Keratinocyte (primary cell): ENCODE data around the gene MYO1G. TPM values are rescaled to one million over a fixed set of nuclear protein-coding genes. Genes with fewer than 3 reads are reported as not detected.

ENCODE experiments used
- DNase-seq: peaks from one replicate; pipeline ENCODE4 v3.0.0-alpha.2; 2011; ENCODE audit warnings: low read depth, missing footprints, low spot score
- FAIRE-seq: peaks from 2 replicates; lab custom pipeline; 2011; peaks lifted over from hg19 to GRCh38; lab: Jason Lieb, UNC
- H2AFZ ChIP-seq: 2 replicates; pipeline ENCODE4 v1.6.0; 2012; ENCODE audit warnings: low read length, control low read depth, inconsistent platforms; ENCODE audit not compliant: control insufficient read depth
- H3K27ac ChIP-seq: 2 replicates; pipeline ENCODE4 v1.5.1; 2011; ENCODE audit warnings: low read length; ENCODE audit not compliant: control insufficient read depth, insufficient read depth
- H3K27me3 ChIP-seq: 3 replicates; pipeline ENCODE4 v1.6.0; 2011; ENCODE audit warnings: low read length; ENCODE audit not compliant: control insufficient read depth, insufficient read depth; ENCODE audit errors: extremely low read depth
- H3K36me3 ChIP-seq, 2 experiments: 2 replicates in 1 of 2; 3 replicates in 1 of 2; pipeline ENCODE4 v1.5.1; 2011; ENCODE audit warnings: low read length in 2 of 2, mild to moderate bottlenecking in 1 of 2; ENCODE audit not compliant: control insufficient read depth in 2 of 2, insufficient read depth in 2 of 2; ENCODE audit errors: extremely low read depth in 1 of 2
- H3K4me1 ChIP-seq: 3 replicates; pipeline ENCODE4 v1.5.1; 2011; ENCODE audit warnings: low read length; ENCODE audit not compliant: control insufficient read depth, insufficient read depth; ENCODE audit errors: extremely low read depth
- H3K4me2 ChIP-seq: 3 replicates; pipeline ENCODE4 v1.6.0; 2011; ENCODE audit warnings: low read depth, low read length; ENCODE audit not compliant: control insufficient read depth, insufficient read depth; ENCODE audit errors: extremely low read depth
- H3K4me3 ChIP-seq, 3 experiments: fragments of 200-600 bp in 1 of 3; sonication (generic) in 1 of 3; 2 replicates in 2 of 3; 3 replicates in 1 of 3; pipeline ENCODE4 v1.5.1; 2011 to 2016; ENCODE audit warnings: low read length in 3 of 3, mild to moderate bottlenecking in 3 of 3, control low read depth in 2 of 3, inconsistent platforms in 1 of 3, low read depth in 1 of 3, mixed read lengths in 1 of 3, mixed run types in 1 of 3, moderate library complexity in 1 of 3; ENCODE audit not compliant: control insufficient read depth in 2 of 3, insufficient read depth in 2 of 3; ENCODE audit errors: extremely low read depth in 1 of 3
- H3K79me2 ChIP-seq: 2 replicates; pipeline ENCODE4 v1.6.0; 2012; ENCODE audit warnings: low read length; ENCODE audit not compliant: control insufficient read depth, insufficient read depth
- H3K9ac ChIP-seq: 3 replicates; pipeline ENCODE4 v1.6.0; 2011; ENCODE audit warnings: low read length; ENCODE audit not compliant: control insufficient read depth, insufficient read depth; ENCODE audit errors: extremely low read depth
- H3K9me1 ChIP-seq: 3 replicates; pipeline ENCODE4 v1.6.0; 2011; ENCODE audit warnings: low read length; ENCODE audit not compliant: control insufficient read depth, insufficient read depth; ENCODE audit errors: extremely low read depth
- H3K9me3 ChIP-seq: 2 replicates; pipeline ENCODE4 v1.5.1; 2012; ENCODE audit warnings: low read depth, low read length; ENCODE audit not compliant: control insufficient read depth
- H4K20me1 ChIP-seq: 3 replicates; pipeline ENCODE4 v1.6.0; 2011; ENCODE audit warnings: low read length; ENCODE audit not compliant: control insufficient read depth, insufficient read depth; ENCODE audit errors: extremely low read depth
- EZH2 ChIP-seq: IDR thresholded peaks from one replicate; pipeline ENCODE4 v1.6.1; 2012; ENCODE audit warnings: inconsistent platforms, mild to moderate bottlenecking, low read length, moderate library complexity
- dilution Hi-C: fragments of 300-500 bp; cut with MboI; formaldehyde crosslinking; loops from one replicate; pipeline ENCODE4 v1.7.0; 2020; ENCODE audit warnings: low sequenced_read_pairs; ENCODE audit not compliant: extremely low pct_ligation_motif_present
- polyA plus RNA-seq, 5 experiments: library from polyadenylated mRNA; depleted of rRNA in 3 of 5; stranded (reverse) in 3 of 5; stranded (forward) in 1 of 5; unstranded in 1 of 5; fragments of >200 nt; gene quantifications; 1 replicate in 1 of 5; 2 replicates in 3 of 5; 3 replicates in 1 of 5; pipeline versions ENCODE4 v1.2.1 to v1.2.3, GENCODE V29; 2011 to 2012; ENCODE audit warnings: missing spikeins in 2 of 5, low read depth in 1 of 5, low replicate concordance in 1 of 5
- TF ChIP-seq, protein P1 (sequence below), 3 experiments: IDR thresholded peaks in 1 of 3; conservative IDR thresholded peaks in 1 of 3; optimal IDR thresholded peaks in 1 of 3; 2 replicates in 2 of 3; 3 replicates in 1 of 3; pipeline versions ENCODE3 to v1.5.1; 2011; ENCODE audit warnings: low read length in 3 of 3, mild to moderate bottlenecking in 3 of 3, moderate library complexity in 2 of 3, control low read depth in 1 of 3, inconsistent platforms in 1 of 3; ENCODE audit not compliant: insufficient read depth in 2 of 3; ENCODE audit errors: extremely low read depth in 1 of 3

MYO1G gene
- polyA plus RNA-seq, 1 donor (not counting 4 experiments of a cell fraction or from before 2014, with no cell fraction given), result 0.03 TPM

DNA sequence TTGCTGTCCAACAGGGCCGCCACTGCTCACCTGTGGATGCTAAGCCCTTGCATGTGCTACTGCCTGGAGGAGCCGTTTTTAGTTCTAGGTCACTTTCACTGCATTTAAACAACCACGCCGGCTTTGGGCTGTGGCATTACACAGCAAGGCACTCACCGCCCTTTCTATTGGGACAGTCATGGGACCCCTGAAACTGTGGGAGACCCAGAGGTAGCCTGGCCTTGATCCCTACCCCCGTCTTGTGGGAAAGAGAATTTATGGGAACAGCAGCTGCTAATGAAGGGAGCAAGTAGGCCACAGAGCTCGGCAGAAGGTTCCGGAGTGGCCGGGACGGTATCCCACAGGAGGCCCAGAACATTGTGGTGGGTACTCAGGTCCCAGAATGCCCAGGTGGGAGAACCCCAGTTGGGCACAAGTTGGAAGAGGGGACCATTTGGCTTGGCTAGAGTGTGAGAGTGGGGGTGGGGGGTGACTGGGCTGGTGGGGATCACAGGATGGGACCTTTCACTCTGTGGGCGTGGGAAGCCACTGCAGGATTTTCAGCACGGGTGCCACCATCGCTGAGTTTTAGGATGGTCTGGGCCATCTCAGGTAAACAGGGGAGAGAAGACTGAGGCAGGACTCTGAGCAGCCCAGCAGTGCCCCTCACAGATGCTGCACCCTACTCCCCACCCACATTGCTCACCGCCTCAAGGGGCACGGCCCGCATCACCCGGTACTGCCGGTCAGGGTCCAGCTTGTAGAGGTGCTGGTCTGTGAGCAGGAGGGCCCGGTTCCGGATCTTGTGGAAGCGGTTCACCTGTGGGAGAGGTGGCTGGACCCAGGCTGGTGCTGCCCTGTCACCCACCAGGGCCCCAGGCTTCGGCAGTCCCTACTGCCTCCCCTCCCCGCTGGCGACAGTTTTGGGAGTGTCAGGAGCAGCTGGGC, 15.2 kb downstream of the MYO1G start:
- no peak overlapping the region for H3K4me3 ChIP-seq
- dilution Hi-C loops, result no loop called here

DNA sequence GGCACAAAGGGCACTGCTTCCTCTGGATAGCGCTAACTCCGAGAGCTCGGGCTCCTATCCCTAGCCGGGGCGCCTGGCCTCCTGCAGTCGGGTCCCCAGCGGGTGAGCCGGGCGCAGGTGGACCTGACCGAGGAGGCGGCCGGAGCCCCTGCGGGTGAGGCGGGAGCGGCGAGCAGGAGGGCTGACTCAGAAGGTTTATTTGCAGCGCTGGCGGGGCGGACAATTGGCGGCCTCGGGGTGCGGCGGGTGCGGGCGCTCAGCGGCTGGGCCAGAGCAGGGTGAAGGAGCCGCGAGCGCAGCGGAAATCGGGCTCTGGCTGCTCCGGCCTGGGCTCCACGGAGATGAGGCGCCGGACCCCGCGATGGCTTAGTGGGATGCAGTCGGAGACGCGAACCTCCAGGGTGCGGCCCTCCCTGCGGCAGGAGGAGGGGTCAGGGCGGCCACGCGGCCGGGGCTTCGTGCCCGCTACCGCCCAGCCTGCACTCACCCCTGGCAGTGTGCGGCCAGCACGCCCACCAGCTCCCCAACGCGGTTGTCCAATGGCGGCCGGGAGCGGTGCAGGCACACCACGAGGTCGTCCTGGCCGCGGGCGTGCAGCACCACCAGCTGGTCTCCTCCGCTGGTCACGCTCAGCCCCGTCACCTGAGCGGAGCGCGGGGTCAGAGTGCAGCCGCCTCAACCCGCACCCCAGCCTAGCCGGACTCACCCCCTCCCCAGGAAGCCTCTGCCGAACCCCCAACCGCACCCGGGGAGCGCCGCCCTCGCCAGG, 16.1 kb downstream of the MYO1G start:
- H2AFZ ChIP-seq, result peak overlapping the region; percentile 78
- H3K27me3 ChIP-seq, result peaks cover 24% of the 10 kb centered on the region
- TF ChIP-seq, protein P1, sequence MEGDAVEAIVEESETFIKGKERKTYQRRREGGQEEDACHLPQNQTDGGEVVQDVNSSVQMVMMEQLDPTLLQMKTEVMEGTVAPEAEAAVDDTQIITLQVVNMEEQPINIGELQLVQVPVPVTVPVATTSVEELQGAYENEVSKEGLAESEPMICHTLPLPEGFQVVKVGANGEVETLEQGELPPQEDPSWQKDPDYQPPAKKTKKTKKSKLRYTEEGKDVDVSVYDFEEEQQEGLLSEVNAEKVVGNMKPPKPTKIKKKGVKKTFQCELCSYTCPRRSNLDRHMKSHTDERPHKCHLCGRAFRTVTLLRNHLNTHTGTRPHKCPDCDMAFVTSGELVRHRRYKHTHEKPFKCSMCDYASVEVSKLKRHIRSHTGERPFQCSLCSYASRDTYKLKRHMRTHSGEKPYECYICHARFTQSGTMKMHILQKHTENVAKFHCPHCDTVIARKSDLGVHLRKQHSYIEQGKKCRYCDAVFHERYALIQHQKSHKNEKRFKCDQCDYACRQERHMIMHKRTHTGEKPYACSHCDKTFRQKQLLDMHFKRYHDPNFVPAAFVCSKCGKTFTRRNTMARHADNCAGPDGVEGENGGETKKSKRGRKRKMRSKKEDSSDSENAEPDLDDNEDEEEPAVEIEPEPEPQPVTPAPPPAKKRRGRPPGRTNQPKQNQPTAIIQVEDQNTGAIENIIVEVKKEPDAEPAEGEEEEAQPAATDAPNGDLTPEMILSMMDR (optimal IDR thresholded peaks at IDR 0.05 in 1 of 3, IDR thresholded peaks at IDR 0.05 in 1 of 3, conservative IDR thresholded peaks at IDR 0.05 in 1 of 3; ENCODE audit: extremely low read depth in 1 of 3, insufficient read depth in 2 of 3, low read length in 3 of 3), result peak in 1 of 3 experiments; percentile 44
- TF ChIP-seq EZH2, result peak; percentile 76
- H3K9me3 ChIP-seq, result no peaks in the 10 kb centered on the region
- H3K27ac ChIP-seq, result no peak overlapping the region
- H3K4me3 ChIP-seq, result peak overlapping the region; percentile 15 to 51 (median 48)
- H4K20me1 ChIP-seq, result no peaks in the 10 kb centered on the region
- dilution Hi-C loops, result no loop called here
- DNase-seq (no peak), FAIRE-seq (no peak)
- H3K79me2 ChIP-seq, result no peaks in the 10 kb centered on the region
- no peaks in the 10 kb centered on the region for H3K36me3 ChIP-seq
- peak overlapping the region; percentile 74 for H3K4me2 ChIP-seq
- H3K9me1 ChIP-seq, result no peaks in the 10 kb centered on the region
- peaks cover 17% of the 10 kb centered on the region for H3K4me1 ChIP-seq
- H3K9ac ChIP-seq, result peak overlapping the region; percentile 47

More for the DNA sequence above, 15.2 kb downstream of the MYO1G start:
- TF ChIP-seq, protein P1 (optimal IDR thresholded peaks at IDR 0.05 in 1 of 3, IDR thresholded peaks at IDR 0.05 in 1 of 3, conservative IDR thresholded peaks at IDR 0.05 in 1 of 3; ENCODE audit: extremely low read depth in 1 of 3, insufficient read depth in 2 of 3, low read length in 3 of 3), result no peak
- TF ChIP-seq EZH2, result no peak
- Histone ChIP-seq H3K27me3 (peaks cover 24% of the 10 kb centered on the region), H2AFZ (no peak overlapping the region), H3K36me3 (no peaks in the 10 kb centered on the region), H3K9me3 (no peaks in the 10 kb centered on the region), H3K4me1 (peaks cover 17% of the 10 kb centered on the region), H3K9me1 (no peaks in the 10 kb centered on the region), H3K9ac (no peak overlapping the region), H3K79me2 (no peaks in the 10 kb centered on the region), H3K4me2 (no peak overlapping the region), H3K27ac (no peak overlapping the region), H4K20me1 (no peaks in the 10 kb centered on the region)
- DNase-seq (no peak), FAIRE-seq (no peak)
